H1 (cell line): ENCODE measurements around the gene CAMK2A. TPM values are rescaled to one million over a fixed set of nuclear protein-coding genes. Genes with fewer than 3 reads are reported as not detected.

Source experiments
- CTCF ChIA-PET: fragments of 300-600 bp; sonication (Branson Sonifier 250); formaldehyde crosslinking; loops from one replicate; lab custom pipeline; 2021; ENCODE audit not compliant: partially characterized antibody; lab: Charles Lee
- POLR2A ChIA-PET: fragments of 300-600 bp; sonication (Branson Sonifier 250); formaldehyde crosslinking; loops from one replicate; lab custom pipeline; 2021; ENCODE audit warnings: inconsistent platforms; ENCODE audit not compliant: partially characterized antibody; lab: Charles Lee
- DNase-seq, 2 experiments: peaks; one replicate each; pipeline versions ENCODE4 v3.0.0 to v3.0.0-alpha.2; 2010 to 2022; ENCODE audit warnings: low spot score in 2 of 2, low read depth in 1 of 2, mixed read lengths in 1 of 2
- FAIRE-seq: peaks from 2 replicates; lab custom pipeline; 2011; peaks lifted over from hg19 to GRCh38; lab: Jason Lieb, UNC
- H2AFZ ChIP-seq: 2 replicates; pipeline ENCODE4 v1.8.1; 2012; ENCODE audit warnings: low read length, inconsistent platforms
- H2AK5ac ChIP-seq: 2 replicates; pipeline ENCODE4 v1.6.1; 2013; ENCODE audit warnings: low read depth, low read length
- H2BK120ac ChIP-seq: replicated peaks from 2 replicates; pipeline ENCODE3; 2013; ENCODE audit warnings: low read depth, low read length, inconsistent platforms
- H2BK12ac ChIP-seq: 2 replicates; pipeline ENCODE4 v1.6.1; 2013; ENCODE audit warnings: low read depth, low read length
- H2BK15ac ChIP-seq: 2 replicates; pipeline ENCODE4 v1.6.1; 2013; ENCODE audit warnings: low read length
- H2BK20ac ChIP-seq: 2 replicates; pipeline ENCODE4 v1.6.1; 2013; ENCODE audit warnings: low read length
- H2BK5ac ChIP-seq: 2 replicates; pipeline ENCODE4 v1.6.1; 2013; ENCODE audit warnings: low read depth, low read length
- H3K14ac ChIP-seq: 2 replicates; pipeline ENCODE4 v1.6.1; 2013; ENCODE audit warnings: inconsistent platforms; ENCODE audit not compliant: insufficient read length
- H3K18ac ChIP-seq: 2 replicates; pipeline ENCODE4 v1.6.1; 2013; ENCODE audit warnings: low read length; ENCODE audit errors: extremely low read depth
- H3K23ac ChIP-seq: 2 replicates; pipeline ENCODE4 v1.6.1; 2013; ENCODE audit warnings: inconsistent platforms; ENCODE audit not compliant: insufficient read length
- H3K23me2 ChIP-seq: 2 replicates; pipeline ENCODE4 v1.6.1; 2013; ENCODE audit warnings: low read depth, low read length
- H3K27ac ChIP-seq: 2 replicates; pipeline ENCODE4 v1.6.1; 2011; ENCODE audit warnings: low read depth, low read length, inconsistent platforms
- H3K27me3 ChIP-seq, 4 experiments: replicated peaks in 1 of 4; 1 replicate in 1 of 4; 2 replicates in 3 of 4; pipeline versions ENCODE4 v1.6.1 to v1.8.1; 2011 to 2013; ENCODE audit warnings: low read length in 3 of 4, mild to moderate bottlenecking in 3 of 4, inconsistent platforms in 2 of 4, mixed read lengths in 2 of 4, moderate library complexity in 1 of 4; ENCODE audit not compliant: control insufficient read depth in 3 of 4, insufficient read depth in 3 of 4; ENCODE audit errors: extremely low read depth in 1 of 4
- H3K36me3 ChIP-seq, 4 experiments: 2 replicates each; pipeline versions ENCODE4 v1.6.1 to v1.8.1; 2011 to 2013; ENCODE audit warnings: mild to moderate bottlenecking in 4 of 4, low read length in 3 of 4, moderate library complexity in 2 of 4, control low read depth in 1 of 4, inconsistent platforms in 1 of 4; ENCODE audit not compliant: insufficient read depth in 4 of 4, control insufficient read depth in 2 of 4
- H3K4ac ChIP-seq: replicated peaks from 2 replicates; pipeline ENCODE3; 2013; ENCODE audit warnings: low read length, low read depth, mixed read lengths, inconsistent platforms; ENCODE audit not compliant: insufficient read length
- H3K4me1 ChIP-seq, 4 experiments: replicated peaks in 1 of 4; 1 replicate in 1 of 4; 2 replicates in 3 of 4; pipeline versions ENCODE4 v1.6.1 to v1.8.1; 2011 to 2013; ENCODE audit warnings: low read length in 3 of 4, inconsistent platforms in 2 of 4, mixed read lengths in 1 of 4; ENCODE audit not compliant: insufficient read depth in 4 of 4, control insufficient read depth in 3 of 4
- H3K4me2 ChIP-seq, 2 experiments: 2 replicates each; pipeline versions ENCODE4 v1.6.1 to v1.8.1; 2011 to 2013; ENCODE audit warnings: low read depth in 2 of 2, low read length in 2 of 2, control low read depth in 1 of 2, inconsistent platforms in 1 of 2, mild to moderate bottlenecking in 1 of 2; ENCODE audit not compliant: insufficient read depth in 1 of 2
- H3K4me3 ChIP-seq, 4 experiments: fragments of 200-600, 300-600 bp in 1 of 4; sonication (generic), shearing (Covaris generic), sonication (Bioruptor Twin) in 1 of 4; 2 replicates each; pipeline versions ENCODE4 v1.5.1 to v1.8.1; 2011 to 2016; ENCODE audit warnings: low read length in 4 of 4, low read depth in 3 of 4, control low read depth in 2 of 4, inconsistent platforms in 2 of 4, mild to moderate bottlenecking in 2 of 4, mixed read lengths in 1 of 4, moderate library complexity in 1 of 4; ENCODE audit not compliant: insufficient read depth in 2 of 4; ENCODE audit errors: extremely low read depth in 1 of 4
- H3K56ac ChIP-seq: replicated peaks from 2 replicates; pipeline ENCODE3; 2013; ENCODE audit warnings: low read depth, mild to moderate bottlenecking, mixed read lengths, low read length, inconsistent platforms; ENCODE audit not compliant: insufficient read length
- H3K79me1 ChIP-seq: 2 replicates; pipeline ENCODE4 v1.6.1; 2013; ENCODE audit warnings: low read depth, low read length, control low read depth
- H3K79me2 ChIP-seq, 2 experiments: 2 replicates each; pipeline versions ENCODE4 v1.6.1 to v1.8.1; 2012 to 2013; ENCODE audit warnings: low read length in 2 of 2, mild to moderate bottlenecking in 2 of 2, inconsistent platforms in 1 of 2; ENCODE audit not compliant: insufficient read depth in 2 of 2, control insufficient read depth in 1 of 2
- H3K9ac ChIP-seq, 4 experiments: replicated peaks in 1 of 4; 1 replicate in 1 of 4; 2 replicates in 3 of 4; pipeline versions ENCODE4 v1.6.1 to v1.8.1; 2011 to 2013; ENCODE audit warnings: low read depth in 3 of 4, low read length in 3 of 4, control low read depth in 2 of 4, mild to moderate bottlenecking in 2 of 4, moderate library complexity in 2 of 4, inconsistent platforms in 1 of 4; ENCODE audit errors: extremely low read depth in 1 of 4
- H3K9me3 ChIP-seq, 2 experiments: 2 replicates each; pipeline versions ENCODE4 v1.6.1 to v1.8.1; 2012 to 2013; ENCODE audit warnings: mild to moderate bottlenecking in 2 of 2, moderate library complexity in 2 of 2, control low read depth in 1 of 2, inconsistent platforms in 1 of 2, low read depth in 1 of 2, low read length in 1 of 2, mixed read lengths in 1 of 2; ENCODE audit not compliant: insufficient read depth in 2 of 2
- H4K20me1 ChIP-seq, 2 experiments: replicated peaks in 1 of 2; 2 replicates each; pipeline versions ENCODE3 to v1.8.1; 2011 to 2013; ENCODE audit warnings: inconsistent platforms in 2 of 2, low read length in 2 of 2, mild to moderate bottlenecking in 1 of 2; ENCODE audit not compliant: insufficient read depth in 2 of 2, control insufficient read depth in 1 of 2
- H4K5ac ChIP-seq: 2 replicates; pipeline ENCODE4 v1.6.1; 2013; ENCODE audit warnings: low read length, low read depth, mixed read lengths, inconsistent platforms; ENCODE audit not compliant: insufficient read length
- H4K8ac ChIP-seq: 2 replicates; pipeline ENCODE4 v1.8.0; 2013; ENCODE audit warnings: mild to moderate bottlenecking, moderate library complexity, low read length, inconsistent platforms; ENCODE audit not compliant: insufficient read depth; ENCODE audit errors: extremely low read depth
- H4K91ac ChIP-seq: replicated peaks from 2 replicates; pipeline ENCODE3; 2013; ENCODE audit warnings: low read length, mixed read lengths, inconsistent platforms; ENCODE audit not compliant: insufficient read length
- CBX8 ChIP-seq: fragments of 300-800, 300-1000 bp; sonication (generic); IDR thresholded peaks from 2 replicates; pipeline ENCODE4 v1.7.1; 2016; ENCODE audit warnings: low read depth, low read length, borderline replicate concordance
- CREB1 ChIP-seq: IDR thresholded peaks from 2 replicates; pipeline ENCODE4 v1.6.1; 2012; ENCODE audit warnings: inconsistent platforms
- NRF1 ChIP-seq: IDR thresholded peaks from 2 replicates; pipeline ENCODE4 v1.6.1; 2011; ENCODE audit warnings: mild to moderate bottlenecking, low read depth, low read length, improper control_type of control experiment
- SP2 ChIP-seq: IDR thresholded peaks from 2 replicates; pipeline ENCODE4 v1.6.1; 2012; ENCODE audit warnings: mild to moderate bottlenecking, low read length, inconsistent platforms
- WGBS, 2 experiments: shearing (Covaris generic) in 1 of 2; methylation state at CpG; one replicate each; pipeline versions ENCODE4 v1.1.6 to v1.1.7; 2013 to 2015; ENCODE audit warnings: low lambda C conversion rate in 2 of 2, mixed read lengths in 2 of 2, inconsistent platforms in 1 of 2, low coverage in 1 of 2, missing lambda C conversion rate in 1 of 2; ENCODE audit not compliant: insufficient replicate concordance in 2 of 2, insufficient coverage in 1 of 2, insufficient read length in 1 of 2; ENCODE audit errors: extremely low coverage in 1 of 2, missing lambda C conversion rate in 1 of 2; 5-methylcytosine and 5-hydroxymethylcytosine counted together
- polyA plus RNA-seq, 7 experiments: library from polyadenylated mRNA; depleted of rRNA in 3 of 7; stranded (reverse) in 5 of 7; unstranded in 2 of 7; fragments of >200 nt in 5 of 7; fragments of 200-250 nt in 2 of 7; gene quantifications; 1 replicate in 5 of 7; 2 replicates in 1 of 7; 4 replicates in 1 of 7; pipeline versions ENCODE4 v1.2.1 to v1.2.3, GENCODE V29; 2011 to 2013; ENCODE audit warnings: missing spikeins in 2 of 7, mixed read lengths in 2 of 7
- total RNA-seq: library from RNA; stranded (reverse); fragmentation: NEBNext Ultra II Directional; extraction: Animal tissue kit (Norgen Biotek cat#: 25700); gene quantifications from 2 replicates; pipeline ENCODE4 v1.2.1, GENCODE V29; 2021

The CAMK2A gene
- total and polyA plus RNA-seq, 2 of the 8 experiments (the other 6 are each of a cell fraction or from before 2014, with no cell fraction given), result 0.20 to 0.28 TPM

GRCh38 chr5:150297236-150297890 lies 7.8 kb upstream of the CAMK2A start:
- H2BK120ac ChIP-seq, result no peak overlapping the region
- no peak overlapping the region for H2BK12ac ChIP-seq
- no peak overlapping the region for H3K4ac ChIP-seq
- H3K9ac ChIP-seq, result no peak overlapping the region
- no peak overlapping the region for H3K18ac ChIP-seq
- H3K14ac ChIP-seq, result no peak overlapping the region
- CTCF ChIA-PET, result interaction anchor here (1.0 to 1.9 kb wide), 2 partner anchors 12 to 54 kb away, joined by 3 to 6 read pairs; no protein-coding TSS in a partner anchor
- no peak overlapping the region for H3K56ac ChIP-seq
- peaks cover 0 to 12% (median 7%) of the 10 kb centered on the region in 4 experiments; a peak in 5 of 7 replicates for H3K27me3 ChIP-seq
- H2BK15ac ChIP-seq, result no peak overlapping the region
- POLR2A ChIA-PET, result interaction anchor here (1.6 kb wide), 1 partner anchor 152 kb away, joined by 3 read pairs; the partner anchor contains the start of gene RPS14
- H3K9me3 ChIP-seq, result no peaks in the 10 kb centered on the region
- DNase-seq, result no peak
- H3K4me2 ChIP-seq, result no peak overlapping the region
- TF ChIP-seq CBX8, result no peak
- no peak for TF ChIP-seq CREB1
- no peak for TF ChIP-seq NRF1
- TF ChIP-seq SP2, result no peak
- H3K23ac ChIP-seq, result no peak overlapping the region
- no peak overlapping the region for H2BK20ac ChIP-seq
- peaks cover 3 to 10% (median 5%) of the 10 kb centered on the region in 4 experiments; a peak in 5 of 7 replicates for H3K4me1 ChIP-seq
- H4K20me1 ChIP-seq, result no peaks in the 10 kb centered on the region
- peaks cover 7% of the 10 kb centered on the region for H3K23me2 ChIP-seq
- H3K79me2 ChIP-seq, result no peaks in the 10 kb centered on the region
- H2AFZ ChIP-seq, result no peak overlapping the region
- no peak overlapping the region for H2AK5ac ChIP-seq
- no peak for FAIRE-seq
- no peak overlapping the region for H3K27ac ChIP-seq
- no peaks in the 10 kb centered on the region; the same call in 1 of the 2 replicates for H3K79me1 ChIP-seq
- H4K5ac ChIP-seq, result no peak overlapping the region
- no peak overlapping the region for H3K4me3 ChIP-seq
- H4K8ac ChIP-seq, result no peak overlapping the region
- H4K91ac ChIP-seq, result no peak overlapping the region
- no peak overlapping the region for H2BK5ac ChIP-seq
- H3K36me3 ChIP-seq, result no peaks in the 10 kb centered on the region
- 91% methylated on average over 36 of the region's 36 CpGs; no CpG with 5 or more reads in 1 of the 2 experiments for WGBS, 2 experiments
